GM19324 (cell line): ENCODE measurements around the gene TMED3.

Experiments used
- ATAC-seq: cut with Tn5 transposase; IDR thresholded peaks from one replicate; pipeline ENCODE4 v1.9.1; 2021; ENCODE audit warnings: mild to moderate bottlenecking, moderate library complexity; ENCODE audit not compliant: unreplicated experiment, low FRiP score

The TMED3 gene

GRCh38 chr15:79372428-79372827 lies 61.5 kb downstream of the TMED3 start:
- no peak for ATAC-seq
